AG10803 (cell line): ENCODE measurements around the gene ZNF540.
A peak's percentile ranks its signal among the peaks of the same experiment; 100 is the strongest.

Source experiments
- DNase-seq: peaks from one replicate; pipeline ENCODE4 v3.0.0; 2010; ENCODE audit warnings: low read depth
- H3K4me3 ChIP-seq: 2 replicates; pipeline ENCODE4 v1.5.1; 2011; ENCODE audit warnings: mild to moderate bottlenecking, low read length, control low read depth
- TF ChIP-seq, protein P1 (sequence below): conservative IDR thresholded peaks from 2 replicates; pipeline ENCODE4 v1.5.1; 2011; ENCODE audit warnings: mild to moderate bottlenecking, low read length, control low read depth, inconsistent platforms

ZNF540 gene

DNA sequence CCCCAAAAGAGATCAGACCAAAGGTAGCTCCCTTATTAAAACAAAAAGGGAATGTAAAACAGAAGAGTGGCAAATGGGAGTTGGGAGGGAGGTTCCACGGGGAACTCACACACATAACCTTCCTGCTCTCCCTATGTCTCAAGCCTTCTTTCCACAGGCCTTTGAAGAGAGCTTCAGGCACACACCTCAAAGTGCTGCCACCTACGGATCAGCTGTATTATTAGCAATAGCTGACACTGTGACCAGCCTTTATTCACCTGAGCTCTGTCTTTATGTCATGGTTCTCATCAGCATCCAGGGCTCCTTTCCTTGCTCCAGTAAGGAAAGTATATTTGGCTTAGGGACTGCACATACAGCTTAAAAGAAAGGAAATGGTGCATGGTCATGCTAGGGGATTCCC is 11.3 kb upstream of the ZNF540 start:
- TF ChIP-seq, protein P1, sequence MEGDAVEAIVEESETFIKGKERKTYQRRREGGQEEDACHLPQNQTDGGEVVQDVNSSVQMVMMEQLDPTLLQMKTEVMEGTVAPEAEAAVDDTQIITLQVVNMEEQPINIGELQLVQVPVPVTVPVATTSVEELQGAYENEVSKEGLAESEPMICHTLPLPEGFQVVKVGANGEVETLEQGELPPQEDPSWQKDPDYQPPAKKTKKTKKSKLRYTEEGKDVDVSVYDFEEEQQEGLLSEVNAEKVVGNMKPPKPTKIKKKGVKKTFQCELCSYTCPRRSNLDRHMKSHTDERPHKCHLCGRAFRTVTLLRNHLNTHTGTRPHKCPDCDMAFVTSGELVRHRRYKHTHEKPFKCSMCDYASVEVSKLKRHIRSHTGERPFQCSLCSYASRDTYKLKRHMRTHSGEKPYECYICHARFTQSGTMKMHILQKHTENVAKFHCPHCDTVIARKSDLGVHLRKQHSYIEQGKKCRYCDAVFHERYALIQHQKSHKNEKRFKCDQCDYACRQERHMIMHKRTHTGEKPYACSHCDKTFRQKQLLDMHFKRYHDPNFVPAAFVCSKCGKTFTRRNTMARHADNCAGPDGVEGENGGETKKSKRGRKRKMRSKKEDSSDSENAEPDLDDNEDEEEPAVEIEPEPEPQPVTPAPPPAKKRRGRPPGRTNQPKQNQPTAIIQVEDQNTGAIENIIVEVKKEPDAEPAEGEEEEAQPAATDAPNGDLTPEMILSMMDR = no peak
- DNase-seq = no peak
- H3K4me3 ChIP-seq = no peak overlapping the region

DNA sequence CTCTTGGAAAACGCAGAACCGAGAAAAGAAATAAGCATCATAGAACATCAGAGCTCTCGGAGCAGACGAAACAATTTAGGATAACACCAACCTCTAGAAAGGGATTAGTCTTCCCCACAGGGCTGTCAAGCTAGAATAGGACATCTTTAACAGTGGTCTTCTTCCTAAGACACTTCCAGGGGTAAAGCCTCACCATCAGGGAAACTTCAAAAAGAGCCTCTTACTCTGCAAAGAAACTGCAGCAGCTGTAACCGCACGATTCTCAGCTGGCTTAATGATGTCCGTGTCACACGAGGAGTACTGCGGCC is 726 bp upstream of the ZNF540 start:
- TF ChIP-seq, protein P1 = no peak
- DNase-seq = no peak
- peak overlapping the region; percentile 85 for H3K4me3 ChIP-seq

DNA sequence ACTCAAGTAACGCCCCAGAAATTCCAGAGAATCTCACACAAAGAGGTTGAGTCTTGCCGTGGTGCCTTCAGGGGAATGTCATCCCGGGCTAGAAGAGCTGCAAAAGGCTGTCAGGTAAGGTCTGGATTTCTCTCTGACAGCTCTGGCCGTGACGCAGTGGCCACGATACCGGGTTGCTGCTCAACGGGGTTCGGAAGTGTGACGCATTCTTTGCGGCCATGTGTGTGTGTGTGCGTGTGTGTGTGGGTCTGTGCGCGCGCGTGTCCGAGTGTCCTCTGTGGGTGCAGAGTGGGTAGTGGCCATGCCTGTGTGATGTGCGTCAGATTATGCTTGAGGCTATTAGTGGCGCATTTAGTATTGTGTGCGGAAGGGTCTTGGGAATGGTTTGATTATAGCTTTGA is 306 bp downstream of the ZNF540 start:
- H3K4me3 ChIP-seq = peak overlapping the region; percentile 85
- TF ChIP-seq, protein P1 = no peak
- DNase-seq = peak; percentile 44

DNA sequence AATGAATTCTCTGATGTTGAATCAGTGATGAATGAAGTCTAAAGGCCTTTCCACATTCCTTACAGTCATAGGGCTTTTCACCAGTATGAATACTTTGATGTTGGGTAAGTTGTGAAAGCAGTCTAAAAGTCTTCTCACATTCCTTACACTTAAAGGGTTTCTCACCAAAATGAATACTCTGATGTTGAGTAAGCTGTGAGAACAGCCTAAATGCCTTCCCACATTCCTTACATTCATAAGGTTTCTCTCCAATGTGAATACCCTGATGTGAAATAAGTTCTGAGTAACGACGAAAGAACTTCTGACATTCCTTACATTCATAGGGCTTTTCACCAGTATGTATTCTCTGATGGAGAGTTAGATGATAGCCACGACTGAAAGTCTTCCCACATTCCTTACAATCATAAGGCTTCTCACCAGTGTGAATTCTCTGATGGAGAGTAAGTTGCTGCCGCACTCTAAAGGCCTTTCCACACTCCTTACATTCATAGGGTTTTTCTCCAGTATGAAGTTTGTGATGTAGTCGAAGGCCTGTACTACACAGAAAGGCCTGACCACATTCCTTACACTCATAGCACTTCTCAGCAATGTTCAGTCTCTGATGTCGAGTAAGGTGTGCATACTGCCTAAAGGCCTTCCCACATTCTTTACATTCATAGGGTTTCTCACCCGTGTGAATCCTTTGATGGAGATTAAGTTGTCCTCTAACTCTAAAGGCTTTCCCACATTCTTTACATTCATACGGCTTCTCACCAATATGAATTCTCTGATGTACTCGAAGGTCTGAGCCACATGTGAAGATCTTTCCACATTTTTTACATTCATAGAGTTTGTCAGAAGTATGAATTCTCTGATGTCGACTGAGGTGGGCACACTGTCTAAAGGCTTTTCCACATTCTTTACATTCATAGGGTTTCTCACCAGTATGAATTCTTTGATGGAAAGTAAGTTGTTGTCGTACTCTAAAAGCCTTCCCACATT is 40.7 kb downstream of the ZNF540 start:
- TF ChIP-seq, protein P1 = no peak
- DNase-seq = no peak
- no peak overlapping the region for H3K4me3 ChIP-seq

DNA sequence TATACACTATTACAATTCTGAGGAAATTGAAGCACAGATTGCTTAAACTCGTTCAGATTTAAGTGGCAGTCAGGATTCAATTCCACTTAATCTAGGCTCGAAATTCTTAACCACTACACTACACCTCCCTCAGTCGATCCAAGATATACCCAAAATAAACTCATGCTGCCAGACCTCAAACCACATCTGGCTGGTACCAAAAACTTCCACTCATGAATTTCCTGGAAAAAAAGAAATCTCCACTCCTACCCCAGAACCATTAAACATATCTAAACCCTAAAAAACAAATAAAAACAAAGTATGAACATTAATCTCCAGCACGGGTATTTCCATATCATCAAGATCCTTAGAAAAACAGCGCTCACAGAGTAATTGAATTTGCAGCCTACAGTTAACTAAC is 59.4 kb downstream of the ZNF540 start:
- TF ChIP-seq, protein P1 = no peak
- peak overlapping the region; percentile 79 for H3K4me3 ChIP-seq
- DNase-seq = peak; percentile 9

DNA sequence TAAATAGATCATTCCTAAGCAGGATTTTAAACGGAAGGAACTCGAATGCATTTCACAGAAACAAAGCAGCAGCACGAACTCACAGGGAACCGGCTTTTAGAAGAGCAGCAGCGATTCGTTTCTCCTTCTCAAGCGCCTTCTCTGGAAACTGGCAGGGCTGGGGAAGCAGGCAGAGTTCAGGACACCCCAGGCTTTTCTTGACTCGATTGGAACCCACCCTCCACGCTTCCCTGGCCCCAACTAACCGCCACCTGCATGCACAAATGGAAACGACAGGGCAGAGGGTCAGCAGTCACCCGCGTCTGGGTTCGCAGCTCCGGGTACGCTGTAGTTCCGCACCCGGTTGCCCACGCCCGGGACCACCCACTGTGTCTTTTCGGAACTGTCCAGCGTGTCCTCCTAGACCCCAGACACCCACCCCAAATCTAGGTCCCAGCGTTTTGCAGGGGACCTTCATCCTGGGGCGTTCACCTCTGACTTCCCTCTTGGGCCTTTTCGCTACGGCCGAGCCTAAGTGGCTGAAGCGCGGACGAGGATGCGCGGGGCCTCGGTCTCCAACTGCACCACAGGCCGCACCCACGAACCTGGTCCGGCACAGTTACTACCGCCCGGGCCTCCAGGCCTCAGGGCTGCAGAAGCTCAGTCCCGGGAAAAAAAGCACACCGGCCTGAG is 60.1 kb downstream of the ZNF540 start:
- TF ChIP-seq, protein P1 = no peak
- H3K4me3 ChIP-seq = peak overlapping the region; percentile 79
- peak; percentile 21 for DNase-seq

DNA sequence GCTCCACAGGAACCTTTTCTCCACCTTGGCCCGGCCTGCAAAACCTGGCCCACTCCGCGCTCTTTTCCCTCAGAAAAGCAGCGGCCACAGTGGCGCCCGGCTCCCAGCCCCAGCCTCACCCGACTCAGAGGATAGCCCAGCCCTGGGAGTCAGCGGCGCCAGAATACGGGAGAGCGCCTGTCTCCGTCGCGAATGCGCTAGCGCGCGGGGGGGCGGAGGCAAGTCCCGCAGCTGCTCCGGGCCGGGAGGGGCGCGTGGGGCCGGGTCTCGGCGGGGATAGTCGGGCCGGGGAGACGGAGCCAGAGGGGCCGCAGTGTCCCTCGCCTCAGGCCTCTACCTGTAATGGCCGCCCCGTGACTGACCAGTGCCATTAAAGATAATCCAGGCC is 60.6 kb downstream of the ZNF540 start, which contains the start of gene ZFP30:
Gene ZFP30 (minus strand): TSS at position 165 of the 388 bp plus-strand sequence. CDS start 7,643 bp downstream, outside the sequence.
- TF ChIP-seq, protein P1 = no peak
- H3K4me3 ChIP-seq = peak within 1 kb of the TSS; percentile 79
- peak; percentile 86 for DNase-seq
